RPMI7951 (cell line): Measurements from ENCODE around the gene MAP3K14. TPM values are rescaled to one million over a fixed set of nuclear protein-coding genes. Genes with fewer than 3 reads are reported as not detected.

Source experiments
- DNase-seq: peaks from one replicate; pipeline ENCODE4 v3.0.0-alpha.2; 2012; ENCODE audit warnings: low read depth
- total RNA-seq: library from RNA; depleted of rRNA; stranded (reverse); fragments of >200 nt; shearing (Covaris generic); gene quantifications from 2 replicates; pipeline ENCODE4 v1.2.3, GENCODE V29; 2014; rRNA removed

The MAP3K14 gene
- total RNA-seq, 1 experiment from 2014 or later: 2.9 TPM

- no peak for DNase-seq
These were observed 93.0 kb downstream of the MAP3K14 start for GRCh38 chr17:45223539-45224528.

- DNase-seq: no peak
These were observed 93.8 kb downstream of the MAP3K14 start for GRCh38 chr17:45222996-45223538.

GRCh38 chr17:45222289-45222995 lies 94.4 kb downstream of the MAP3K14 start:
- DNase-seq: no peak

GRCh38 chr17:45222014-45222288 lies 94.9 kb downstream of the MAP3K14 start:
- DNase-seq: no peak

GRCh38 chr17:45221081-45222013 lies 95.5 kb downstream of the MAP3K14 start, which contains the start of gene FMNL1:
Gene FMNL1 (plus strand): TSS chr17:45221885. CDS start chr17:45222125, 240 bp downstream.
- peak; percentile 36 for DNase-seq

- DNase-seq: no peak
These were observed 96.7 kb downstream of the MAP3K14 start for GRCh38 chr17:45220079-45220478.

- DNase-seq: peak; percentile 72
These were observed 97.7 kb downstream of the MAP3K14 start for GRCh38 chr17:45218895-45219661.

Other genes starting within 250 kb of the MAP3K14 start
- 11.7 and 15.3 TPM in 2 replicates for gene PLCD3, start 184.5 kb downstream of the MAP3K14 start, total RNA-seq
- 1.1 and 2.0 TPM in 2 replicates for gene ACBD4, start 181.3 kb downstream of the MAP3K14 start, total RNA-seq
- 3.5 and 4.4 TPM in 2 replicates for gene HEXIM1, start 168.5 kb downstream of the MAP3K14 start, total RNA-seq
- 7.8 and 11.3 TPM in 2 replicates for gene HEXIM2, start 155.1 kb downstream of the MAP3K14 start, total RNA-seq
- gene FMNL1, start 95.1 kb downstream of the MAP3K14 start, total RNA-seq: 10.3 and 13.1 TPM in 2 replicates
- gene SPATA32, start 54.9 kb downstream of the MAP3K14 start, total RNA-seq: not detected in 2 replicates
- gene ARHGAP27, start 115.8 kb upstream of the MAP3K14 start, total RNA-seq: 0.29 and 0.72 TPM in 2 replicates
- gene PLEKHM1, start 173.7 kb upstream of the MAP3K14 start, total RNA-seq: 5.6 and 6.0 TPM in 2 replicates